GM12872 (cell line): ENCODE measurements around the gene FLRT1.

Experiments used
- CTCF ChIP-seq: IDR thresholded peaks from 3 replicates; pipeline ENCODE4 v1.5.1; 2011; ENCODE audit warnings: low read depth, mild to moderate bottlenecking, low read length, moderate library complexity; ENCODE audit not compliant: insufficient read depth

Gene FLRT1

GRCh38 chr11:64055077-64055476, 19.3 kb downstream of the FLRT1 start:
- no peak for TF ChIP-seq CTCF

- no peak for TF ChIP-seq CTCF
These were observed 20.6 kb downstream of the FLRT1 start for GRCh38 chr11:64056213-64056785.

GRCh38 chr11:64056861-64057260, 21.1 kb downstream of the FLRT1 start:
- TF ChIP-seq CTCF, result no peak

GRCh38 chr11:64057890-64058289, 22.2 kb downstream of the FLRT1 start:
- TF ChIP-seq CTCF, result no peak

GRCh38 chr11:64058494-64058893, 22.8 kb downstream of the FLRT1 start:
- no peak for TF ChIP-seq CTCF

GRCh38 chr11:64059339-64060140, 23.8 kb downstream of the FLRT1 start:
- no peak for TF ChIP-seq CTCF

- no peak for TF ChIP-seq CTCF
These were observed 24.6 kb downstream of the FLRT1 start for GRCh38 chr11:64060263-64060860.
